ENCODE data around the gene IL32.

Gene IL32

DNA sequence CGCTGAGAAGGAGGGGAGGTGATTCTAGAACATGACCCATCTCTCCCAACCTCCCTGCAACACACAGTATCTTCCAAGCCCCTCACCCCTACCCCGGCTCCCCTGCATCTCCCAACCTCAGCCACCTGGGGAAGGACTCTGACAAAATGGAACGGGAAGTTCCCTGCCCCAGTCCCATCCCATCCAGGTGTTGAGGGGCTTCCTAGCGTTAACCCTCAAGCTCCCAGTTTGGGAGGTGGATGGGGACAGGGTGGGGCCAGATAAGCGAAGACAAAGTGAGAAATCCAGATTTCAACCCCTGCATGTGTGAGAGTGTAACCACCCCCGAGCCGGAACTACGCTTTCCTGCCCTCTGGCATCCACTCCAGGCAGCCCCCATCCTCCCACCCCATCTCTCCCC, 31.8 kb downstream of the IL32 start:
- no peak overlapping the region for H3K27ac ChIP-seq (ENCODE audit: extremely low read depth, low read depth, low read length)
- H3K36me3 ChIP-seq (ENCODE audit: control insufficient read depth in 2 of 2, insufficient read depth in 1 of 2, low read length in 2 of 2) = no peaks in the 10 kb centered on the region
- ChIA-PET POLR2A (interaction anchor here (1.0 kb wide), 1 partner anchor 14 kb away, joined by 4 read pairs; no protein-coding TSS in a partner anchor), CTCF (interaction anchor here (0.7 to 3.8 kb wide), 6 partner anchors 17 to 725 kb away, joined by 3 to 38 read pairs (median 5); no protein-coding TSS in a partner anchor)
- no peak overlapping the region for H3K4me3 ChIP-seq (ENCODE audit: low read depth, low read length)
- H3K4me1 ChIP-seq (ENCODE audit: control insufficient read depth, insufficient read depth, low read length) = peaks cover 3% of the 10 kb centered on the region
- H3K9me3 ChIP-seq (ENCODE audit: control insufficient read depth, insufficient read depth, low read depth, low read length) = no peaks in the 10 kb centered on the region
- TF ChIP-seq ZNF394 (tag by site-specific recombination; IDR thresholded peaks at IDR 0.05; ENCODE audit: borderline replicate concordance) (no peak), HOXD13 (CRISPR knock-in tag; IDR thresholded peaks at IDR 0.05; ENCODE audit: borderline replicate concordance) (no peak), SETDB1 (IDR thresholded peaks at IDR 0.05; ENCODE audit: insufficient read length, low read length) (no peak), ZNF624 (tag by site-specific recombination; IDR thresholded peaks at IDR 0.05) (no peak), ZSCAN5A (tag by site-specific recombination; IDR thresholded peaks at IDR 0.05) (no peak), ZNF26 (tag by site-specific recombination; IDR thresholded peaks at IDR 0.05) (no peak), ZNF561 (tag by site-specific recombination; IDR thresholded peaks at IDR 0.05; ENCODE audit: borderline replicate concordance) (no peak), ZNF155 (tag by site-specific recombination; IDR thresholded peaks at IDR 0.05) (no peak), ZNF521 (tag by site-specific recombination; IDR thresholded peaks at IDR 0.05) (no peak), ZNF558 (tag by site-specific recombination; IDR thresholded peaks at IDR 0.05) (no peak), ZNF621 (tag by site-specific recombination; IDR thresholded peaks at IDR 0.05) (no peak), ZNF600 (tag by site-specific recombination; IDR thresholded peaks at IDR 0.05) (no peak), KLF1 (tag by site-specific recombination; IDR thresholded peaks at IDR 0.05) (no peak), ZNF701 (tag by site-specific recombination; IDR thresholded peaks at IDR 0.05) (no peak), ZNF23 (tag by site-specific recombination; IDR thresholded peaks at IDR 0.05; ENCODE audit: borderline replicate concordance) (no peak), ZNF514 (tag by site-specific recombination; IDR thresholded peaks at IDR 0.05) (no peak), BCL6B (tag by site-specific recombination; IDR thresholded peaks at IDR 0.05) (no peak)
- TF ChIP-seq, protein P1, sequence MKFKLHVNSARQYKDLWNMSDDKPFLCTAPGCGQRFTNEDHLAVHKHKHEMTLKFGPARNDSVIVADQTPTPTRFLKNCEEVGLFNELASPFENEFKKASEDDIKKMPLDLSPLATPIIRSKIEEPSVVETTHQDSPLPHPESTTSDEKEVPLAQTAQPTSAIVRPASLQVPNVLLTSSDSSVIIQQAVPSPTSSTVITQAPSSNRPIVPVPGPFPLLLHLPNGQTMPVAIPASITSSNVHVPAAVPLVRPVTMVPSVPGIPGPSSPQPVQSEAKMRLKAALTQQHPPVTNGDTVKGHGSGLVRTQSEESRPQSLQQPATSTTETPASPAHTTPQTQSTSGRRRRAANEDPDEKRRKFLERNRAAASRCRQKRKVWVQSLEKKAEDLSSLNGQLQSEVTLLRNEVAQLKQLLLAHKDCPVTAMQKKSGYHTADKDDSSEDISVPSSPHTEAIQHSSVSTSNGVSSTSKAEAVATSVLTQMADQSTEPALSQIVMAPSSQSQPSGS (tag by site-specific recombination; IDR thresholded peaks at IDR 0.05; ENCODE audit: low read depth) = no peak
- TF ChIP-seq, protein P2, sequence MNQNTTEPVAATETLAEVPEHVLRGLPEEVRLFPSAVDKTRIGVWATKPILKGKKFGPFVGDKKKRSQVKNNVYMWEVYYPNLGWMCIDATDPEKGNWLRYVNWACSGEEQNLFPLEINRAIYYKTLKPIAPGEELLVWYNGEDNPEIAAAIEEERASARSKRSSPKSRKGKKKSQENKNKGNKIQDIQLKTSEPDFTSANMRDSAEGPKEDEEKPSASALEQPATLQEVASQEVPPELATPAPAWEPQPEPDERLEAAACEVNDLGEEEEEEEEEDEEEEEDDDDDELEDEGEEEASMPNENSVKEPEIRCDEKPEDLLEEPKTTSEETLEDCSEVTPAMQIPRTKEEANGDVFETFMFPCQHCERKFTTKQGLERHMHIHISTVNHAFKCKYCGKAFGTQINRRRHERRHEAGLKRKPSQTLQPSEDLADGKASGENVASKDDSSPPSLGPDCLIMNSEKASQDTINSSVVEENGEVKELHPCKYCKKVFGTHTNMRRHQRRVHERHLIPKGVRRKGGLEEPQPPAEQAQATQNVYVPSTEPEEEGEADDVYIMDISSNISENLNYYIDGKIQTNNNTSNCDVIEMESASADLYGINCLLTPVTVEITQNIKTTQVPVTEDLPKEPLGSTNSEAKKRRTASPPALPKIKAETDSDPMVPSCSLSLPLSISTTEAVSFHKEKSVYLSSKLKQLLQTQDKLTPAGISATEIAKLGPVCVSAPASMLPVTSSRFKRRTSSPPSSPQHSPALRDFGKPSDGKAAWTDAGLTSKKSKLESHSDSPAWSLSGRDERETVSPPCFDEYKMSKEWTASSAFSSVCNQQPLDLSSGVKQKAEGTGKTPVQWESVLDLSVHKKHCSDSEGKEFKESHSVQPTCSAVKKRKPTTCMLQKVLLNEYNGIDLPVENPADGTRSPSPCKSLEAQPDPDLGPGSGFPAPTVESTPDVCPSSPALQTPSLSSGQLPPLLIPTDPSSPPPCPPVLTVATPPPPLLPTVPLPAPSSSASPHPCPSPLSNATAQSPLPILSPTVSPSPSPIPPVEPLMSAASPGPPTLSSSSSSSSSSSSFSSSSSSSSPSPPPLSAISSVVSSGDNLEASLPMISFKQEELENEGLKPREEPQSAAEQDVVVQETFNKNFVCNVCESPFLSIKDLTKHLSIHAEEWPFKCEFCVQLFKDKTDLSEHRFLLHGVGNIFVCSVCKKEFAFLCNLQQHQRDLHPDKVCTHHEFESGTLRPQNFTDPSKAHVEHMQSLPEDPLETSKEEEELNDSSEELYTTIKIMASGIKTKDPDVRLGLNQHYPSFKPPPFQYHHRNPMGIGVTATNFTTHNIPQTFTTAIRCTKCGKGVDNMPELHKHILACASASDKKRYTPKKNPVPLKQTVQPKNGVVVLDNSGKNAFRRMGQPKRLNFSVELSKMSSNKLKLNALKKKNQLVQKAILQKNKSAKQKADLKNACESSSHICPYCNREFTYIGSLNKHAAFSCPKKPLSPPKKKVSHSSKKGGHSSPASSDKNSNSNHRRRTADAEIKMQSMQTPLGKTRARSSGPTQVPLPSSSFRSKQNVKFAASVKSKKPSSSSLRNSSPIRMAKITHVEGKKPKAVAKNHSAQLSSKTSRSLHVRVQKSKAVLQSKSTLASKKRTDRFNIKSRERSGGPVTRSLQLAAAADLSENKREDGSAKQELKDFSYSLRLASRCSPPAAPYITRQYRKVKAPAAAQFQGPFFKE (tag by site-specific recombination; IDR thresholded peaks at IDR 0.05; ENCODE audit: borderline replicate concordance) = no peak

Measured in HEK293 (cell line).